Neural progenitor cell (in vitro differentiated cells): ENCODE measurements around the gene B9D1.

Source experiments
- CTCF ChIP-seq: fragments of 200-600 bp; sonication (generic); IDR thresholded peaks from 2 replicates; pipeline ENCODE4 v1.5.1; 2017; ENCODE audit warnings: antibody characterized with exemption, mild to moderate bottlenecking
- EZH2 ChIP-seq: fragments of 200-600 bp; sonication (generic); IDR thresholded peaks from 2 replicates; pipeline ENCODE4 v1.6.1; 2017; ENCODE audit warnings: antibody characterized with exemption, mild to moderate bottlenecking, moderate library complexity
- EZH2phosphoT487 ChIP-seq: fragments of 200-600 bp; sonication (generic); IDR thresholded peaks from 2 replicates; pipeline ENCODE4 v1.6.1; 2017; ENCODE audit warnings: antibody characterized with exemption

- no peak for TF ChIP-seq EZH2
- no peak for TF ChIP-seq CTCF
- no peak for TF ChIP-seq EZH2phosphoT487
Observed at GRCh38 chr17:19407601-19408345, 45.2 kb upstream of the B9D1 start.
